GM23338 (cell line): Measurements from ENCODE around the gene PREB. TPM values are rescaled to one million over a fixed set of nuclear protein-coding genes. Genes with fewer than 3 reads are reported as not detected.

Experiments used
- ATAC-seq: fragments of 200-7000 bp; cut with Tn5 transposase; 3 replicates; pipeline ENCODE4 v1.9.1; 2020
- DNase-seq: peaks from one replicate; pipeline ENCODE4 v3.0.0-alpha.2; 2015; ENCODE audit warnings: low spot score
- H2AFZ ChIP-seq: fragments of 200-600 bp; sonication (generic); 2 replicates; pipeline ENCODE4 v1.8.0; 2016; ENCODE audit warnings: antibody characterized with exemption, mild to moderate bottlenecking, moderate library complexity
- H3F3A ChIP-seq: fragments of 200-600 bp; sonication (generic); replicated peaks from 2 replicates; pipeline ENCODE4 v1.8.0; 2017; ENCODE audit warnings: antibody characterized with exemption, mixed run types, low read depth
- H3K27ac ChIP-seq: fragments of 200-600 bp; sonication (generic); 2 replicates; pipeline ENCODE4 v1.6.1; 2016; ENCODE audit warnings: low read depth
- H3K27me3 ChIP-seq: fragments of 200-600 bp; sonication (generic); 2 replicates; pipeline ENCODE4 v1.8.0; 2016; ENCODE audit warnings: mild to moderate bottlenecking, mixed run types, moderate library complexity; ENCODE audit not compliant: insufficient read depth
- H3K36me3 ChIP-seq: fragments of 200-600 bp; sonication (generic); 2 replicates; pipeline ENCODE4 v1.8.0; 2016; ENCODE audit warnings: mild to moderate bottlenecking; ENCODE audit not compliant: insufficient read depth
- H3K4me1 ChIP-seq: fragments of 200-600 bp; sonication (generic); 2 replicates; pipeline ENCODE4 v1.8.0; 2016; ENCODE audit warnings: mild to moderate bottlenecking, moderate library complexity; ENCODE audit not compliant: insufficient read depth
- H3K4me2 ChIP-seq: fragments of 200-600 bp; sonication (generic); 2 replicates; pipeline ENCODE4 v1.7.1; 2017; ENCODE audit warnings: mixed run types
- H3K4me3 ChIP-seq: fragments of 200-600 bp; sonication (generic); 2 replicates; pipeline ENCODE4 v1.6.1; 2016; ENCODE audit warnings: mixed run types
- H3K79me2 ChIP-seq: fragments of 200-600 bp; sonication (generic); replicated peaks from 2 replicates; pipeline ENCODE4 v1.8.0; 2017; ENCODE audit warnings: mild to moderate bottlenecking; ENCODE audit not compliant: insufficient read depth
- H3K9me2 ChIP-seq: fragments of 200-600 bp; sonication (generic); 2 replicates; pipeline ENCODE4 v1.8.0; 2017; ENCODE audit not compliant: insufficient read depth
- H4K20me1 ChIP-seq: fragments of 200-600 bp; sonication (generic); replicated peaks from 2 replicates; pipeline ENCODE4 v1.8.0; 2017; ENCODE audit warnings: mild to moderate bottlenecking; ENCODE audit not compliant: insufficient read depth
- H3K27ac Mint-ChIP-seq: 2 replicates; pipeline ENCODE4 v1.8.0; 2020; ENCODE audit warnings: inconsistent platforms, mild to moderate bottlenecking, moderate library complexity, mixed read lengths
- H3K27me3 Mint-ChIP-seq: 3 replicates; pipeline ENCODE4 v1.8.0; 2022; ENCODE audit warnings: low read depth, mild to moderate bottlenecking, moderate library complexity, mixed read lengths, inconsistent platforms; ENCODE audit not compliant: insufficient read depth, poor library complexity
- H3K36me3 Mint-ChIP-seq: 3 replicates; pipeline ENCODE4 v1.8.0; 2021; ENCODE audit warnings: low read depth, mild to moderate bottlenecking, inconsistent platforms, moderate library complexity, mixed read lengths
- H3K4me1 Mint-ChIP-seq: 3 replicates; pipeline ENCODE4 v1.8.0; 2020; ENCODE audit warnings: mild to moderate bottlenecking, inconsistent platforms, mixed read lengths
- H3K4me3 Mint-ChIP-seq: 3 replicates; pipeline ENCODE4 v1.8.0; 2021; ENCODE audit warnings: moderate library complexity, mild to moderate bottlenecking, inconsistent platforms, mixed read lengths
- H3K9me3 Mint-ChIP-seq: 3 replicates; pipeline ENCODE4 v1.8.0; 2020; ENCODE audit warnings: moderate library complexity, mild to moderate bottlenecking, inconsistent platforms, mixed read lengths
- EZH2 ChIP-seq: fragments of 200-600 bp; sonication (generic); IDR thresholded peaks from one replicate; pipeline ENCODE4 v1.8.0; 2017; ENCODE audit warnings: antibody characterized with exemption, mild to moderate bottlenecking, low read depth; ENCODE audit not compliant: unreplicated experiment
- POLR2AphosphoS5 ChIP-seq: IDR thresholded peaks from 2 replicates; pipeline ENCODE4 v1.6.1; 2016; ENCODE audit warnings: antibody characterized with exemption, low read depth
- ZNF331 ChIP-seq: fragments of 250-450 bp; sonication (Bioruptor Pico); IDR thresholded peaks from 2 replicates; pipeline ENCODE4 v1.5.0; 2020; ENCODE audit warnings: low read depth, mild to moderate bottlenecking, moderate library complexity
- ZNF462 ChIP-seq: fragments of 250-450 bp; sonication (Bioruptor Pico); IDR thresholded peaks from 2 replicates; pipeline ENCODE4 v1.5.0; 2020; ENCODE audit warnings: mild to moderate bottlenecking, moderate library complexity
- polyA plus RNA-seq: library from polyadenylated mRNA; unstranded; fragments of >200 nt; fragmentation: Nextera tagmentation; extraction: Ambion mirVana; gene quantifications from 2 replicates; pipeline ENCODE4 v1.2.1, GENCODE V29; 2016
- total RNA-seq: library from RNA; depleted of rRNA; stranded (reverse); fragments of >200 nt; shearing (Covaris generic); gene quantifications from 2 replicates; pipeline ENCODE4 v1.2.3, GENCODE V29; 2014

PREB gene
- total and polyA plus RNA-seq, 2 experiments from 2014 or later, result 41.2 to 79.7 TPM

- Mint-ChIP-seq H3K27me3 (peaks cover 2% of the 10 kb centered on the region), H3K36me3 (peaks cover 7% of the 10 kb centered on the region; the same call in 2 of the 3 replicates), H3K9me3 (peaks cover 9% of the 10 kb centered on the region; the same call in 2 of the 3 replicates), H3K4me1 (peaks cover 9% of the 10 kb centered on the region), H3K4me3 (no peak overlapping the region), H3K27ac (no peak overlapping the region)
- Histone ChIP-seq H3K79me2 (no peaks in the 10 kb centered on the region), H3F3A (no peaks in the 10 kb centered on the region), H3K36me3 (no peaks in the 10 kb centered on the region), H3K4me2 (no peak overlapping the region), H3K27ac (no peak overlapping the region), H3K27me3 (no peaks in the 10 kb centered on the region), H3K9me2 (no peaks in the 10 kb centered on the region), H3K4me1 (no peaks in the 10 kb centered on the region; the same call in 1 of the 2 replicates), H2AFZ (peak overlapping the region; percentile 43; the same call in 1 of the 2 replicates), H4K20me1 (no peaks in the 10 kb centered on the region), H3K4me3 (no peak overlapping the region)
- no peak for TF ChIP-seq ZNF462
- DNase-seq (no peak), ATAC-seq (no peak)
Observed at GRCh38 chr2:27162151-27163121, 28.0 kb upstream of the PREB start.

GRCh38 chr2:27160191-27160590, 25.8 kb upstream of the PREB start:
- H3K36me3 Mint-ChIP-seq, result peaks cover 3% of the 10 kb centered on the region; the same call in 2 of the 3 replicates
- ATAC-seq (no peak), DNase-seq (no peak)
- no peak overlapping the region for H3K4me2 ChIP-seq
- H3K36me3 ChIP-seq, result no peaks in the 10 kb centered on the region
- no peaks in the 10 kb centered on the region for H3K4me1 ChIP-seq
- no peak overlapping the region for H3K4me3 ChIP-seq
- no peak overlapping the region for H2AFZ ChIP-seq
- H4K20me1 ChIP-seq, result no peaks in the 10 kb centered on the region
- H3K27me3 Mint-ChIP-seq, result peaks cover 10% of the 10 kb centered on the region
- no peak overlapping the region for H3K4me3 Mint-ChIP-seq
- no peaks in the 10 kb centered on the region for H3K27me3 ChIP-seq
- peaks cover 6% of the 10 kb centered on the region; the same call in 2 of the 3 replicates for H3K9me3 Mint-ChIP-seq
- no peaks in the 10 kb centered on the region for H3F3A ChIP-seq
- H3K4me1 Mint-ChIP-seq, result peaks cover 2% of the 10 kb centered on the region; the same call in 2 of the 3 replicates
- H3K27ac ChIP-seq, result no peak overlapping the region
- no peaks in the 10 kb centered on the region for H3K9me2 ChIP-seq
- H3K27ac Mint-ChIP-seq, result no peak overlapping the region
- H3K79me2 ChIP-seq, result no peaks in the 10 kb centered on the region
- TF ChIP-seq EZH2 (no peak), ZNF462 (no peak), ZNF331 (CRISPR knock-in tag) (no peak), POLR2AphosphoS5 (no peak)
